OCI-LY3 (cell line): Measurements from ENCODE around the gene ZSCAN16.

Source experiments
- CTCF ChIP-seq: fragments of 200-600, 300-600 bp; sonication (generic); IDR thresholded peaks from 2 replicates; pipeline ENCODE4 v1.5.1; 2014; ENCODE audit warnings: antibody characterized with exemption, low read length, low read depth
- EZH2phosphoT487 ChIP-seq: fragments of 200-600 bp; shearing (Covaris generic); IDR thresholded peaks from 2 replicates; pipeline ENCODE4 v1.6.1; 2018; ENCODE audit warnings: antibody characterized with exemption, mixed run types, low read depth

DNA sequence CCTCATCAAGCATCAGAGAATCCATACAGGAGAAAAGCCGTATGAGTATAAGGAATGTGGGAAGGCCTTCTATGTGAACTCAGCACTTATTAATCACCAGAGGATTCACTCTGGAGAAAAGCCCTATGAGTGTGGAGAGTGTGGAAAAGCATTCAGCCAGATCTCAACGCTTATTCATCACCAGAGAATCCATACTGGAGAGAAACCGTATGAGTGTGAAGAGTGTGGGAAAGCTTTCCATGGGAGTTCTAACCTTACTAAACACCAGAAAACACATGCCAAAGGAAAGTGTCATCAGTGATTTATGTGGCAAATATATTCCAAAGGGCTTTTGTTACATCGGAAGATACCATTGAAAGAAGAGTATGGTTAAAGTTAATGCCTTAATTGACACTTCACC is 42.7 kb downstream of the ZSCAN16 start:
- no peak for TF ChIP-seq CTCF
- no peak for TF ChIP-seq EZH2phosphoT487
